Midbrain (tissue), 1 donor: Measurements from ENCODE around the gene LRRC53.
A peak's percentile ranks its signal among the peaks of the same experiment; 100 is the strongest.

Experiments
- DNase-seq: peaks from one replicate; lab custom pipeline; 2025; lab: John Stamatoyannopoulos, UW

The LRRC53 gene

GRCh38 chr1:74512170-74512915 lies at the start of gene LRRC53:
Gene LRRC53, minus strand, starts transcription at chr1:74512611. Its CDS starts 29,262 bp downstream, at chr1:74483349.
- DNase-seq, result no peak

- no peak for DNase-seq
These were observed 37.5 kb upstream of the LRRC53 start for GRCh38 chr1:74549932-74550331.

GRCh38 chr1:74548961-74549750 lies 36.7 kb upstream of the LRRC53 start:
- DNase-seq, result no peak

- DNase-seq, result no peak
These were observed 33.4 kb upstream of the LRRC53 start for GRCh38 chr1:74545821-74546220.

- DNase-seq, result no peak
These were observed 21.8 kb upstream of the LRRC53 start for GRCh38 chr1:74534241-74534640.

GRCh38 chr1:74531796-74532195 lies 19.4 kb upstream of the LRRC53 start:
- no peak for DNase-seq

GRCh38 chr1:74530892-74531291 lies 18.5 kb upstream of the LRRC53 start:
- DNase-seq, result no peak

GRCh38 chr1:74528123-74528522 lies 15.7 kb upstream of the LRRC53 start:
- DNase-seq, result no peak

- DNase-seq, result no peak
These were observed 14.3 kb upstream of the LRRC53 start for GRCh38 chr1:74526708-74527107.

- no peak for DNase-seq
These were observed 11.6 kb upstream of the LRRC53 start for GRCh38 chr1:74523873-74524480.

GRCh38 chr1:74522148-74522547 lies 9.7 kb upstream of the LRRC53 start:
- no peak for DNase-seq

- no peak for DNase-seq
These were observed 5.2 kb upstream of the LRRC53 start for GRCh38 chr1:74517599-74518051.

GRCh38 chr1:74513411-74514300 lies 1.2 kb upstream of the LRRC53 start:
- no peak for DNase-seq

- no peak for DNase-seq
These were observed 4.0 kb downstream of the LRRC53 start for GRCh38 chr1:74508449-74508848.

GRCh38 chr1:74505928-74506710 lies 6.3 kb downstream of the LRRC53 start:
- no peak for DNase-seq

GRCh38 chr1:74504933-74505512 lies 7.4 kb downstream of the LRRC53 start:
- no peak for DNase-seq

- DNase-seq, result peak; percentile 72
These were observed 8.1 kb downstream of the LRRC53 start for GRCh38 chr1:74504125-74504932.

GRCh38 chr1:74502858-74503257 lies 9.6 kb downstream of the LRRC53 start:
- no peak for DNase-seq

GRCh38 chr1:74502432-74502831 lies 10.0 kb downstream of the LRRC53 start:
- no peak for DNase-seq

GRCh38 chr1:74498901-74499300 lies 13.5 kb downstream of the LRRC53 start:
- DNase-seq, result no peak
